Activated CD8-positive, alpha-beta memory T cell treated with anti-CD3 and anti-CD28 coated beads for 4 hours (primary cell): ENCODE results near the gene UBC.
"Not testable (repeated sequence)": the region's sequence is repeated elsewhere in the genome, so short reads cannot be mapped to it uniquely, and the experiment has no call there.

Source experiments
- DNase-seq, 2 donors: peaks; one replicate each; pipeline ENCODE4 v3.0.0-alpha.2; 2020; ENCODE audit warnings: low read depth in 2 of 2

The UBC gene

DNA sequence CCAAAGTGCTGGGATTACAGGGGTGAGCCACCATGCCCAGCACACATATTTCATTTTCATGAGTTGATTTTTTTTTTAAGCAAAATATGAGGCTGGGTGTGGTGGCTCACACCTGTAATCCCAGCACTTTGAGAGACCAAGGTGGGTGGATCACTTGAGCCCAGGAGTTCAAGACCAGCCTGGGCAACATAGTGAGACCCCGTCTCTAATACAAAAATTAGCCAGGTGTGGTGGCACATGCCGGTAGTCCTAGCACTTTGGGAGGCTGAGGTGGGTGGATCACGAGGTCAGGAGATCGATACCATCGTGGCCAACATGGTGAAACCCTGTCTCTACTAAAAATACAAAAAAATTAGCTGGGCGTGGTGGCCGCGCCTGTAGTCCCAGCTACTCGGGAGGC lies 17.1 kb upstream of the UBC start:
- DNase-seq: not testable (repeated sequence)

DNA sequence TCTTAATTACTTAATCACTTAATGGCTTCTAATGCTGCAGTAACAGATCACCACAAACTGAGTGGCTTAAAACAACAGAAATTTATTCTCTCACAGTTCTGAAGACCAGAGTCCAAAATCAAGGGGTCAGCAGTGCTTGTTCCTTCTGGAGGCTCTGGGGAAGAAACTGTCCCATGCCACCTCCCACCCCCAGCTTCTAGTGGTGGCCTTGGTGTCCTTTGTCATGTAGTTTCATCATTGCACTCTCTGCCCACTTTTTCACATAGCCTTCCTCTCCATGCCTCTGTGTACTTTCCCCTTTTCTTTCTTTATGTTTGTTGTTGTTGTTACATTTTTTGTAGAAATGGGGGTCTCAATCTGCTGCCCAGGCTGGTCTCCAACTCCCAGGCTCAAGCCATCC lies 16.1 kb upstream of the UBC start:
- no peak for DNase-seq

- DNase-seq: no peak
These were observed 15.4 kb upstream of the UBC start for GRCh38 chr12:124929649-124930419.

DNA sequence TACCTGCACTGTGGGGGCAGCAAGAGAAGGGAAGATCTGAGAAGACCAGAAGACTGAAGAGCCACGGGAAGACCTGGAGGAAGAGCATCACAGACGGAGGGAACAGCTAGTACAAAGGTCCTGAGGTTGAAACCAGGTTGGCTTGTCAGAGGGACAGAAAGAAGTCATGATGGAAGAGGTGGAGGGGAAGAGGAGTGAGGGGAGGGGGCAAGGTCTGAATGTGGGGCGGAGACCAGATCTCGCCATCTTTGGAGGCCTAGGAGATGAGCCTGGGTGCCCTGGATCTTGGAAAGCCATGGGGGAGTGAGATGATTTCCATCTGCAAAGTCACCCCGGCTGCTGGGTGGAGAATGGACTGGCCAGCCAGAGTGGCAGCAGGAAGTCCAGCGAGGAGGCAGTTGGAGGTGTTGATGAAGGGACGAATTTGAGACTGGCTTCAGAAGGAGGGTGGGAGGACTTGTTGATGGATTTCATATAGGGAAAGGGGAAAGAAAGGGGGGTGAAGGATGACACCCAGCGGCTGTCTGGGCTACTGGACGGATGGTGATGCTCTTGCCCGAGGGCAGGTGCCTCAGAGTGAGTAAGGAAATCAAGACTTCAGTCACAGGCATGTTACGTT lies 14.6 kb upstream of the UBC start:
- no peak for DNase-seq

GRCh38 chr12:124928095-124928911 lies 13.9 kb upstream of the UBC start:
- DNase-seq: no peak

- DNase-seq: peak; percentile 83 to 84
These were observed 13.0 kb upstream of the UBC start for GRCh38 chr12:124927201-124928094.

- DNase-seq: not testable (repeated sequence)
These were observed 11.3 kb upstream of the UBC start for GRCh38 chr12:124925782-124926181.

GRCh38 chr12:124925117-124925516 lies 10.7 kb upstream of the UBC start:
- DNase-seq: no peak

DNA sequence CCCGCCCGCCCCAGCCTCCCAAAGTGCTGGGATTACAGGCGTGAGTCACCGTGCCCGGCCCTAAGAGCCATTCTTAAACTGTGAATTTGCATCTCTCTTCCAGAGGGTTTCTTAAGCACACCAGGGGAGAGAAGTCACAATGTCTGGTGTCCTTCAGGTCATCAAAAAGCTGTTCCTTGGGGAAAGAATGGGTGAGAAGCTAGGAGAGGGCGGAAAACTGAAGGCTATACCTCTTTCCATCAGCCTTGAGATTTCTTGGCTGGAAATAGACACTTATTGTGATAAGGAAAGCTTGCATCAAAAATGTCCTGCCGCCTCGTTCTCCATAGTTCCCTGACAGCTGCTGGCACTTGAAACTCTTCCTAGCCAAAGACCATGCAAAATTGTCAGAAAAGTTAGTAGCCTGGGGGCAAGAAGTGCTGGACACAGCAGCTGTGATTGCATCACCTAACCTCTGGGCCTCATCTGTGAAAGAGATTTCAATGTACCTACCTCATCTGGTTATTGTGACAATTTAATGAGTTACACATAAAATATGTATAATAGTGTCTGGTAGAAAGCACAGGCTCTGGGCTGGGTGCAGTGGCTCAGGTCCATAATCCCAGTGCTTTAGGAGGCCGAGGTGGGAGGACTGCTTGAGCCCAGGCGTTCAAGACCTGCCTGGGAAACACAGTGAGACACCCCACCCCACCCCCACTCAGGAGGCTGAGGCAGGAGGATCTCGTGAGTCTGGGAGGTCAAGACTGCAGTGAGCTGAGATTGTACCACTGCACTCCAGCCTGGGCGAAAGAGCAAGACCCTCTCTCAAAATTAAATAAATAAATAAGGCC lies 9.7 kb upstream of the UBC start:
- no peak for DNase-seq

- DNase-seq: peak; percentile 41 to 58
These were observed 7.0 kb upstream of the UBC start for GRCh38 chr12:124921200-124922031.

GRCh38 chr12:124920353-124920935 lies 6.0 kb upstream of the UBC start:
- DNase-seq: no peak

DNA sequence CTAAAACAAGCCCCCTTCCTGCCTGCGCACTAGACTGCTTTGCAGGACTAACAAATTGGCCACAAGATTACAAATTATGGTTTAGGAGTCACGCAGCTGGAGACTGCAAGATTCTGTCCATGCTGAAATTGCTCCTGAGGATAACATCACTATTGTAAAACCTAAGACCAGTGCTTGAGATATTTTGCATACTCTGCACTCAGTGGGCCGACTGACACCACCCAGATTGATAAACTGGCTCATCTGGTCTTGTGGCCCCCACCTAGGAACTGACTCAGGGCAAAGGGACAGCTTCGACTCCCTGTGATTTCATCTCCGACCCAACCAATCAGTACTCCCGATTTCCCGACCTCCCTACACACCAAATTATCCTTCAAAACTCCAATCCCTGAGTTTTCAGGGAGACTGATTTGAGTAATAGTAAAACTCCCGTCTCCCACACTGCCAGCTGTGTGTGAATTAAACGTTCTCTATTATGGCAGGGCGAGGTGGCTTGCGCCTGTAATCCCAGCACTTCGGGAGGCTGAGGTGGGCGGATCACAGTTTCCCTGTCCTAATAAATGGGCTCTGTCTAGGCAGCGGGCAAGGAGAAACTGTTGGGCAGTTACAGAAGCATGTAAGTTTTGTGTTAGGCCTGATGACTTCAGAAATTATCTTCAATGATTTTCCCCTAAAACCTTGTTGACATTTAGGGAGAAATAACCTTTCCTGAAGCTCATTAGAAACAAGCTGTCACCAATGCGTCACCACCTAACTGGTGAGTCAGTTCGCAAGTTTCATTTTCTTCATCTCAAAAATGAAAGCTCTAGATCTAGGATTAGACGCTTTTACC lies 5.3 kb upstream of the UBC start:
- no peak for DNase-seq

GRCh38 chr12:124918622-124918988 lies 4.2 kb upstream of the UBC start:
- DNase-seq: not testable (repeated sequence)

GRCh38 chr12:124917841-124918621 lies 3.6 kb upstream of the UBC start:
- DNase-seq: no peak

DNA sequence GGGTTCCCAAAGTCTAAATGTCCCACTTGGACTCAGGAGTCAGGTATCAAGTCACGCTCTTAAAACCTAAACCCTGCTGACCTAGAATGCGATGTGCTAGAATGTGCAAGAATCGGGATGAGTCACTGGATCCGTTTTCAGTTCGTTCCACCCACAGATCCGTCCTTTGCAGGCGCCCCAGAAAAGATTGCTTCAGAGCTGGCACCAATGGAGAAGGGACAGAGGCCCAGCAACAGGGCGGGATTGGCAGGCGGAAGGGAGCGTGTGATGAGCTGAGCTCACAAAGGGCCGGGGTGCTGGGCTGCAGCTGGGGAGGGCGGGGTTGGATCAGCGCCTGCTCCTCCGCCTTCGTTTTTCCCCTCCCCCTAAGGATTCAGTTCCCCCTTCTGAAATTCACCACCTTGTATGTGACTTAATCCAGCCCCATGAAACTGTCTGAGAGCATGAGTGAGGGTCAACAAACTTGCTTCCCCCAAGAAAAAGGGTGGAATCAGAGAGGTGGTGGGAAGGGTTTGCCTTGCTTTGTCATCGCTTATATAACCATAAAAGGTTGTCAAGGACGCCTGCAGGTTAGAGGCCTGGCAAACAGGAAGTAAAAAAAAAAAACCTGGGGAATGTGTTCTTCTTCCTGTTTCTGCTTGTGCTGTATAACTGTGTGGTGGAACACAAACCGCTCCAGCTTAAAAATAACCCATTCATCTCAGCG lies 2.8 kb upstream of the UBC start:
- peak; percentile 69 to 84 for DNase-seq

GRCh38 chr12:124916374-124917134 lies 2.1 kb upstream of the UBC start:
- DNase-seq: no peak
